ENCODE data around the gene CLCN1. TPM values are rescaled to one million over a fixed set of nuclear protein-coding genes. Genes with fewer than 3 reads are reported as not detected.

CLCN1 gene
- total RNA-seq, 1 experiment from 2014 or later = 0.13 TPM

GRCh38 chr7:143382791-143383641, 67.1 kb downstream of the CLCN1 start:
- peaks cover 5% of the 10 kb centered on the region; the same call in 1 of the 2 replicates for H3K4me1 ChIP-seq (ENCODE audit: insufficient read depth, low read length)
- H2AFZ ChIP-seq (ENCODE audit: low read length) = no peak overlapping the region
- no peak overlapping the region for H3K27ac ChIP-seq (ENCODE audit: insufficient read length, low read depth, low read length)
- peaks cover 17% of the 10 kb centered on the region; the same call in 1 of the 2 replicates for H3K79me2 ChIP-seq (ENCODE audit: insufficient read depth, low read length)
- Mint-ChIP-seq H3K4me1 (peaks cover 22 to 27% of the 10 kb centered on the region in 2 experiments), H3K27me3 (ENCODE audit: low read depth) (no peaks in the 10 kb centered on the region; the same call in 1 of the 2 replicates), H3K9me3 (no peaks in the 10 kb centered on the region), H3K36me3 (ENCODE audit: insufficient read depth in 1 of 3, low read depth in 3 of 3) (peaks cover 9 to 13% (median 13%) of the 10 kb centered on the region in 3 experiments; a peak in 5 of 7 replicates), H3K27ac (peak overlapping the region in 2 of 3 experiments; percentile 29 to 35; a peak in 2 of 7 replicates), H3K4me3 (peak overlapping the region in 1 of 2 experiments; percentile 76; a peak in 4 of 5 replicates)
- H4K20me1 ChIP-seq (ENCODE audit: control insufficient read depth, insufficient read depth, insufficient read length) = peaks cover 2% of the 10 kb centered on the region
- H4K5ac ChIP-seq (ENCODE audit: insufficient read length, low read depth, low read length) = no peak overlapping the region
- peaks cover 5% of the 10 kb centered on the region for H3K79me1 ChIP-seq (ENCODE audit: insufficient read depth, low read depth, low read length, poor library complexity, severe bottlenecking)
- H3K23me2 ChIP-seq (ENCODE audit: insufficient read length, low read depth, low read length, poor library complexity, severe bottlenecking) = peaks cover 14% of the 10 kb centered on the region
- no peak overlapping the region for H3K9ac ChIP-seq (ENCODE audit: extremely low read depth, insufficient read length, low read length)
- no peak overlapping the region for H4K91ac ChIP-seq (ENCODE audit: insufficient read length, low read depth, low read length)
- H3K4ac ChIP-seq (ENCODE audit: low read depth, low read length) = no peak overlapping the region
- DNase-seq = peak; percentile 25
- no peak overlapping the region for H2BK120ac ChIP-seq (ENCODE audit: low read depth, low read length, poor library complexity, severe bottlenecking)
- H3K9me3 ChIP-seq (ENCODE audit: control insufficient read depth, low read depth, low read length) = no peaks in the 10 kb centered on the region
- no peak overlapping the region for H2BK20ac ChIP-seq (ENCODE audit: low read depth, low read length, poor library complexity, severe bottlenecking)
- no peak overlapping the region for H3T11ph ChIP-seq (ENCODE audit: low read length)
- no peak overlapping the region for H3K56ac ChIP-seq (ENCODE audit: insufficient read length, low read depth, low read length)
- no peak overlapping the region for H3K23ac ChIP-seq (ENCODE audit: insufficient read length, low read depth, low read length)
- no peak overlapping the region for H4K8ac ChIP-seq (replicated peaks; ENCODE audit: insufficient read length, low read depth, low read length)
- H2BK12ac ChIP-seq (ENCODE audit: insufficient read length, low read depth, low read length) = no peak overlapping the region
- peak overlapping the region; percentile 59 for H3K4me2 ChIP-seq (ENCODE audit: insufficient read depth, insufficient read length, low read length)
- no peak for TF ChIP-seq CTCF (conservative IDR thresholded peaks at IDR 0.05)
- H3K18ac ChIP-seq (ENCODE audit: insufficient read length, low read depth, low read length) = no peak overlapping the region
- no peak overlapping the region for H2AK5ac ChIP-seq (ENCODE audit: insufficient read length, low read length)
- no peak overlapping the region for H3K14ac ChIP-seq (ENCODE audit: insufficient read depth, low read length)
- H3K27me3 ChIP-seq (ENCODE audit: insufficient read depth, low read length) = 0 out of 2 replicates have a peak, but pooled peaks cover under 1% of the 10 kb centered on the region
- WGBS (ENCODE audit: extremely low coverage, insufficient read length, low lambda C conversion rate) = no CpG with 5 or more reads among the region's 15 CpGs
- H2BK15ac ChIP-seq (ENCODE audit: low read depth, low read length) = no peak overlapping the region
- H2BK5ac ChIP-seq (ENCODE audit: insufficient read length, low read length) = no peak overlapping the region
